ENCODE measurements around the gene PPP1R13B.

PPP1R13B gene

GRCh38 chr14:103749860-103750259, 97.5 kb downstream of the PPP1R13B start:
- DNase-seq (ENCODE audit: low read depth), result no peak
- TF ChIP-seq CTCF (IDR thresholded peaks at IDR 0.05; ENCODE audit: control insufficient read depth, insufficient read depth, low read depth, low read length, missing control alignments), result no peak
- H3K4me3 ChIP-seq (ENCODE audit: control insufficient read depth, low read depth, low read length), result no peak overlapping the region

- H3K4me3 ChIP-seq (ENCODE audit: control insufficient read depth, low read depth, low read length), result no peak overlapping the region
- DNase-seq (ENCODE audit: low read depth), result no peak
- no peak for TF ChIP-seq CTCF (IDR thresholded peaks at IDR 0.05; ENCODE audit: control insufficient read depth, insufficient read depth, low read depth, low read length, missing control alignments)
Measured at GRCh38 chr14:103749452-103749851, 97.9 kb downstream of the PPP1R13B start.

- DNase-seq (ENCODE audit: low read depth), result no peak
- TF ChIP-seq CTCF (IDR thresholded peaks at IDR 0.05; ENCODE audit: control insufficient read depth, insufficient read depth, low read depth, low read length, missing control alignments), result no peak
- no peak overlapping the region for H3K4me3 ChIP-seq (ENCODE audit: control insufficient read depth, low read depth, low read length)
Measured at GRCh38 chr14:103748534-103748857, 98.9 kb downstream of the PPP1R13B start.

- DNase-seq (ENCODE audit: low read depth), result peak; percentile 16
- no peak overlapping the region for H3K4me3 ChIP-seq (ENCODE audit: control insufficient read depth, low read depth, low read length)
- no peak for TF ChIP-seq CTCF (IDR thresholded peaks at IDR 0.05; ENCODE audit: control insufficient read depth, insufficient read depth, low read depth, low read length, missing control alignments)
Measured at GRCh38 chr14:103746701-103747100, 100.7 kb downstream of the PPP1R13B start.

GRCh38 chr14:103745424-103745823, 102.0 kb downstream of the PPP1R13B start:
- TF ChIP-seq CTCF (IDR thresholded peaks at IDR 0.05; ENCODE audit: control insufficient read depth, insufficient read depth, low read depth, low read length, missing control alignments), result no peak
- no peak for DNase-seq (ENCODE audit: low read depth)
- H3K4me3 ChIP-seq (ENCODE audit: control insufficient read depth, low read depth, low read length), result no peak overlapping the region

- no peak for TF ChIP-seq CTCF (IDR thresholded peaks at IDR 0.05; ENCODE audit: control insufficient read depth, insufficient read depth, low read depth, low read length, missing control alignments)
- H3K4me3 ChIP-seq (ENCODE audit: control insufficient read depth, low read depth, low read length), result no peak overlapping the region
- no peak for DNase-seq (ENCODE audit: low read depth)
Measured at GRCh38 chr14:103744621-103745395, 102.6 kb downstream of the PPP1R13B start.
